ENCODE results near the gene CARS2.

GRCh38 chr13:110666255-110666533 is 39.7 kb downstream of the CARS2 start:
- no peak for TF ChIP-seq POLR2A (IDR thresholded peaks at IDR 0.05)
- no peak for TF ChIP-seq CTCF (IDR thresholded peaks at IDR 0.05)
- no peak for TF ChIP-seq POLR2AphosphoS5 (IDR thresholded peaks at IDR 0.05)

All from stomach (tissue), 4 donors.